Measurements from ENCODE around the gene CENPC. TPM values are rescaled to one million over a fixed set of nuclear protein-coding genes. Genes with fewer than 3 reads are reported as not detected.
A peak's percentile ranks its signal among the peaks of the same experiment; 100 is the strongest.

The CENPC gene
- total and polyA plus RNA-seq, 3 donors from 2014 or later, result 8.5 to 53.4 (median 40.8) TPM

- H3K4me1 ChIP-seq, result no peaks in the 10 kb centered on the region
- DNase-seq, result no peak
- no peaks in the 10 kb centered on the region for H3K27me3 ChIP-seq
- no peak overlapping the region for H3K27ac ChIP-seq
- H3K4me3 ChIP-seq, result no peak overlapping the region
- no peaks in the 10 kb centered on the region for H3K9me3 ChIP-seq
- H3K36me3 ChIP-seq (ENCODE audit: low read depth, missing control alignments), result no peaks in the 10 kb centered on the region
- intact Hi-C loops (cut with DNase I; ENCODE audit: low total_unique reads), result no loop called here
- 47 to 51% methylated on average over 4 of the region's 4 CpGs for WGBS, 2 donors
- TF ChIP-seq, protein P1, sequence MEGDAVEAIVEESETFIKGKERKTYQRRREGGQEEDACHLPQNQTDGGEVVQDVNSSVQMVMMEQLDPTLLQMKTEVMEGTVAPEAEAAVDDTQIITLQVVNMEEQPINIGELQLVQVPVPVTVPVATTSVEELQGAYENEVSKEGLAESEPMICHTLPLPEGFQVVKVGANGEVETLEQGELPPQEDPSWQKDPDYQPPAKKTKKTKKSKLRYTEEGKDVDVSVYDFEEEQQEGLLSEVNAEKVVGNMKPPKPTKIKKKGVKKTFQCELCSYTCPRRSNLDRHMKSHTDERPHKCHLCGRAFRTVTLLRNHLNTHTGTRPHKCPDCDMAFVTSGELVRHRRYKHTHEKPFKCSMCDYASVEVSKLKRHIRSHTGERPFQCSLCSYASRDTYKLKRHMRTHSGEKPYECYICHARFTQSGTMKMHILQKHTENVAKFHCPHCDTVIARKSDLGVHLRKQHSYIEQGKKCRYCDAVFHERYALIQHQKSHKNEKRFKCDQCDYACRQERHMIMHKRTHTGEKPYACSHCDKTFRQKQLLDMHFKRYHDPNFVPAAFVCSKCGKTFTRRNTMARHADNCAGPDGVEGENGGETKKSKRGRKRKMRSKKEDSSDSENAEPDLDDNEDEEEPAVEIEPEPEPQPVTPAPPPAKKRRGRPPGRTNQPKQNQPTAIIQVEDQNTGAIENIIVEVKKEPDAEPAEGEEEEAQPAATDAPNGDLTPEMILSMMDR (IDR thresholded peaks at IDR 0.05), result no peak
- no peak for TF ChIP-seq POLR2A (IDR thresholded peaks at IDR 0.05)
Observed at GRCh38 chr4:67546971-67547370, 1.7 kb upstream of the CENPC start.

DNA sequence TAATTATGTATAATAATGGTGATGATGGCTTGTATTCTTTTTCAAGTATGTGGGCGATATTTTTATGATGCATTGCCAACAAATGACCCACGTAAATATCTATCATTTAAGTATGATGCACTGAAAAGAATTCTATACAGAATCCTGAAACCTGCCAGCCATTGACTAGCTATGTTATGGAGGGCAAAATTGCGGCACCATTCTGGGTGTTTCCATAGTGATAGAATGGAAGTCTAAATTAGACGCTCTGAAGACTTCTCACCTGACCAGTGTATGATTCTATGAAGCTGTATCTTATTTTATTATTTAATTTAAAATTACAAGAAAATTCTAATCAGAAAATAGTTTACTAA lies 677 bp upstream of the CENPC start:
- TF ChIP-seq POLR2A (IDR thresholded peaks at IDR 0.05), result no peak
- TF ChIP-seq, protein P1 (IDR thresholded peaks at IDR 0.05), result no peak
- DNase-seq, result no peak
- WGBS, 2 donors, result 35 to 44% methylated on average over 4 of the region's 4 CpGs
- intact Hi-C loops (cut with DNase I; ENCODE audit: low total_unique reads), result no loop called here
- Histone ChIP-seq H3K36me3 (ENCODE audit: low read depth, missing control alignments) (no peaks in the 10 kb centered on the region), H3K27me3 (no peaks in the 10 kb centered on the region), H3K4me3 (peak overlapping the region; percentile 69 to 93), H3K9me3 (no peaks in the 10 kb centered on the region), H3K4me1 (no peaks in the 10 kb centered on the region), H3K27ac (peak overlapping the region; percentile 90 to 91)

DNA sequence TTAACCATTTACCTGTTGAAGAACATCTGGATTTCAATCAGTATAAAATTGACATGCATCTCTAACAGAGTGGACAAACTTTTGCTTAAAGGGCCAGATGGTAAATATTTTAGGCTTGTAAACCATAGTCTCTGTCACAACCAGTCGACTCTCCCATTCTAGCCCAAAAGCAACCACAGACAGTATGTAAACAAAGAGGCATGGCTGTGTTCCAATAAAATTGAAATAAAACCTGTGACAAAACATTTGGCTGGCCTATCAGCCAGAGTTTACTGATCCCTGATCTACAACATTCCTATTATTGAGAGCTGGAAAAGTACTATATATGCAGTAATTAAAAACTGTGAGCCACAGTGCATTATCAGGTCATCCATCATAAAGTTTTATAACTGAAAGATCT lies 3.2 kb downstream of the CENPC start:
- TF ChIP-seq, protein P1 (IDR thresholded peaks at IDR 0.05), result no peak
- TF ChIP-seq POLR2A (IDR thresholded peaks at IDR 0.05), result no peak
- intact Hi-C loops (cut with DNase I; ENCODE audit: low total_unique reads), result no loop called here
- no peaks in the 10 kb centered on the region for H3K9me3 ChIP-seq
- H3K27me3 ChIP-seq, result no peaks in the 10 kb centered on the region
- H3K27ac ChIP-seq, result no peak overlapping the region
- 71 to 77% methylated on average over 1 of the region's 1 CpG for WGBS, 2 donors
- H3K4me3 ChIP-seq, result no peak overlapping the region
- H3K4me1 ChIP-seq, result no peaks in the 10 kb centered on the region
- DNase-seq, result no peak
- no peaks in the 10 kb centered on the region for H3K36me3 ChIP-seq (ENCODE audit: low read depth, missing control alignments)

DNA sequence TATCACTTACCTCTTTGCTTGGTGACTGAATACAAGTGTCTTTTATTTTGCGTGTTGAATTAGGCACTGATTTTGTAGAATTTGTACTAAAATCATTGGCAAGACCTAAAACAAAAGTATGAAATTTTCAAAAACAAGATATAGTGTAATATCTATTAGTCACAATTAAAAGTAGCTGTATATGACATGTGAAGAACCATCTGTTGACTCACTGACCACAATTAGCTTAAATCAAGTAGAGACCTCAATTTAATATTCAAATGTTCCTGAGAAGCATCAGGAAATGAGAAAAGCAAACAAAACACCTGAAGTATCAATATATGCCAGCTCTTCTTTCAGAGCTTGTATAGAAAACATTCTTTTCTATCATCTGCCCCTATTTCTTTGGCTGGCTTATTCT lies 5.5 kb downstream of the CENPC start:
- 91 to 100% methylated on average over 1 of the region's 1 CpG for WGBS, 2 donors
- Histone ChIP-seq H3K27me3 (no peaks in the 10 kb centered on the region), H3K4me3 (no peak overlapping the region), H3K36me3 (ENCODE audit: low read depth, missing control alignments) (no peaks in the 10 kb centered on the region), H3K27ac (no peak overlapping the region), H3K4me1 (no peaks in the 10 kb centered on the region), H3K9me3 (no peaks in the 10 kb centered on the region)
- TF ChIP-seq POLR2A (IDR thresholded peaks at IDR 0.05), result no peak
- intact Hi-C loops (cut with DNase I; ENCODE audit: low total_unique reads), result no loop called here
- DNase-seq, result no peak

DNA sequence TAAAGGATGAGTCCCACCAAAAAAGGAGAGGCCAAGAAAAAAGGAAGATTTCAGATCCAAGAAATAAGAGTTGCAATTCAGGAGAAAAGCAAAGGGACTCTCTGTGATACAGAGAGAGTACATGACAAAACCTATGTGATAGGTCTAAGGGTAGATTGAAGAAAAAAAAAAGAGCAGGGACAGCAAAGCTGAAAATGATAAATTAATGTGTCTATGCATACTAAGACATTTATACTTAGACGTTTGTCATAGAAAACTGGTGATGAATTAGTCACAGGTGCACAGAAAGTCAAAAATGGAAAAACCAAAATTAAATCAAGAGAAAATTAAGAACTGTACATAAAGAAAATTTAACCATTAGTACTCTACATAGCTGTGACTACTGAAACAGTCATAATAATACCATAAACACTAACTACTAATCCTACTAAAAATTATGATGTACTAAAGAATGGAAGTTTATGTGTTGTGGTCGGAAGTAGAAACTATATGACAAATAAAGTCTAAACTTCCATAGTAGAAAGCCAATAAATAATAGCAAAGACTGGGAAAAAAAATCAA lies 9.9 kb downstream of the CENPC start:
- TF ChIP-seq POLR2A (IDR thresholded peaks at IDR 0.05), result no peak
- TF ChIP-seq, protein P1 (IDR thresholded peaks at IDR 0.05), result no peak
- Histone ChIP-seq H3K36me3 (ENCODE audit: low read depth, missing control alignments) (no peaks in the 10 kb centered on the region), H3K4me1 (no peaks in the 10 kb centered on the region), H3K9me3 (no peaks in the 10 kb centered on the region), H3K27me3 (no peaks in the 10 kb centered on the region), H3K27ac (no peak overlapping the region), H3K4me3 (no peak overlapping the region)
- WGBS, 2 donors, result 87 to 88% methylated on average over 2 of the region's 2 CpGs
- intact Hi-C loops (cut with DNase I; ENCODE audit: low total_unique reads), result no loop called here
- DNase-seq, result no peak

All from testis (tissue), 3 donors.